HG02610 (cell line): ENCODE measurements around the gene NUDT9.
"Not testable (repeated sequence)": the region's sequence is repeated elsewhere in the genome, so short reads cannot be mapped to it uniquely, and the experiment has no call there.

ENCODE experiments used
- ATAC-seq: cut with Tn5 transposase; IDR thresholded peaks from one replicate; pipeline ENCODE4 v1.9.1; 2021; ENCODE audit warnings: mild to moderate bottlenecking, moderate library complexity; ENCODE audit not compliant: unreplicated experiment

Gene NUDT9

GRCh38 chr4:87406902-87407301 lies 15.5 kb upstream of the NUDT9 start:
- ATAC-seq = not testable (repeated sequence)

DNA sequence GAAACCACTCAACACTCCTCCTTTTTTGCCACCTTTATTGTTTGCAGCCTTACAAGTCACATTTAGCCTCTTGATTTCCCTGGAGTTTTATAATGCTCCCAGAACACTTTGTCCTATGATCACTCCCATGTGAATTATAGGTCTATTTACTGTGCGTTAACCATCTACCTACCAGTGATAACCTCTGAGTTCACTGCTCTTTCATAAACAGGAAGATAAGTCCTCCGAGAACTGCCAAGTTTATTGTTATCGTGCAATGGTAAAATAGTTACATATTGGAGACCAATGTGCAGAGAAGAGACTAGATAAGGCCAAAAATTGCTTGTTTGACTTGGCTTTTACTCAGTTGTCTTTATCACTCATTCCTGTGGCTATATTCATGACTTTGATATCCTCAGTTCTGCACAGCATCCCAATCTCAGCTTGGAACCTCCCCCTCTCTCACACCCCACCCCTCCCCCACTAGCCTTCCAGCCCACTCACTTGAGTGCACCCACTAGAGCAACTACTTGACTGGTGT lies 12.9 kb upstream of the NUDT9 start:
- ATAC-seq = no peak

DNA sequence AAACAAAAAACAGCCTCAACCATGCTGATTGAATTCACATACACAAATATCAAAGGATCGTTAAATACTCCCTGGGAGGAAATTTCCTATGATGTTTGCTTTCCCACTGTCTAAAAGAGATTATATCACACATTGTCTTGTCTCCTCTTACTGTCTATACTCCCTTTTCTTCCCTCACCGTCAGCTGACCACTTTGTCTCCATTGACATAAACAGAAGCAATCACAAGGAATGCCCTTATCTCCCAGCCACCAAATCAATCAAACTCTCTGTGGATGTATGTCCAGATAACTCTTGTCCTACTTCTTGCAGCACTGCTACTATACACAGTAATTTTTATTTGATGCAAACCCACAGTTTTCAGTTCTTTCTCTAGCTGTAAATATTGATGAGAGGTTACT lies 12.2 kb upstream of the NUDT9 start:
- ATAC-seq = no peak

GRCh38 chr4:87410679-87411078 lies 11.7 kb upstream of the NUDT9 start:
- ATAC-seq = no peak

- ATAC-seq = no peak
These were observed 7.6 kb upstream of the NUDT9 start for GRCh38 chr4:87414816-87415215.

- ATAC-seq = no peak
These were observed 5.4 kb upstream of the NUDT9 start for GRCh38 chr4:87416965-87417364.

GRCh38 chr4:87418410-87418809 lies 4.0 kb upstream of the NUDT9 start:
- not testable (repeated sequence) for ATAC-seq

- ATAC-seq = no peak
These were observed 2.7 kb upstream of the NUDT9 start for GRCh38 chr4:87419578-87420249.

GRCh38 chr4:87420276-87420830 lies 2.0 kb upstream of the NUDT9 start:
- no peak for ATAC-seq

GRCh38 chr4:87423317-87424098 lies 1.1 kb downstream of the NUDT9 start:
- no peak for ATAC-seq

GRCh38 chr4:87424099-87424543 lies 1.7 kb downstream of the NUDT9 start:
- not testable (repeated sequence) for ATAC-seq

- no peak for ATAC-seq
These were observed 3.3 kb downstream of the NUDT9 start for GRCh38 chr4:87425711-87426110.

DNA sequence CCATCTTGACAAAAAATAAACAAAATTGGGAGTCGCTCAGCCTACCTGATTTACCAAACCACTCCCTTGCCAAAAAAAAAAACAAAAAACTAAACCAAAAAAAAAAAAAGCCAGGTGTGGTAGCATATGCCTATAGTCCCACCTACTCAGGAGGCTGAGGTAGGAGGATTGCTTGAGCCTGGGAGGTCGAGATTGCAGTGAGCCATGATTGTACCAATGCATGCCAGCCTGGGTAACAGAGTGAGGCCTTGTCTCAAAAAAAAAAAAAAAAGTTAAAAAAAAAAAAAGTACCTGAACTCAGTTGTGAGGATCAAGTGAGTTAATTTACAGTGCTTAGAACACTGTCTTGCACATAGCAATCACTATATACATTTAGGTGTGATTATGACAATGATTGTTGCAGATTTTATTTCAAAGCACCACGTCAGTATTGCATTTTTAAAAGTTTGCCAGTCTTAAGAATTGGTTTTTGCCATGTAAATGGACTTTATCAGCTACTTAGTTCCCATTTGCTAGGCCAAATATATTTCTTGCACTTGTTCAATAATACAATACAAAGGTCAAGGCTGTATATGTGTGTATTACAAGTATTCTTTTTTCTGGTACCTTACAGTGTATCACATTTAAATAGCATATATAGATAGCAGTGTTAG lies 4.6 kb downstream of the NUDT9 start:
- ATAC-seq = no peak

GRCh38 chr4:87427518-87427868 lies 5.1 kb downstream of the NUDT9 start:
- no peak for ATAC-seq

DNA sequence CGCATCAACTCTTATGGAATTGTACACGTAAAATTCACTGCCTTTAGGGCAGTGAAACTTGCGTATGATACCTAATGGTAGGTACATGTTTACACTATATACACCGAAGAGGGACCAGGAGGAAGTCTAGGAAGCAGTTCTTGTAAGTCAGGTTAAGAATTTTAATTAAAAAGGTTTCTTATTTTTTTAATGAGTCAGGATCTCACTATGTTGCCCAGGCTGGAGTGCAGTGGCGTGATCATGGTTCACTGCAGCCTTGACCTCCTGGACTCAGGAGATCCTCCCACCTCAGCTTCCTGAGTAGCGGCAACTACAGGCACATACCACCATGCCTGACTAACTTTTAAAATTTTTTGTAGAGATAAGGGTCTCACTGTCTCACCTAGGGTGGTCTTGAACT lies 6.6 kb downstream of the NUDT9 start:
- no peak for ATAC-seq

- ATAC-seq = no peak
These were observed 7.7 kb downstream of the NUDT9 start for GRCh38 chr4:87430038-87430437.

- ATAC-seq = no peak
These were observed 11.0 kb downstream of the NUDT9 start for GRCh38 chr4:87433342-87433741.

GRCh38 chr4:87442889-87443288 lies 20.5 kb downstream of the NUDT9 start:
- no peak for ATAC-seq

DNA sequence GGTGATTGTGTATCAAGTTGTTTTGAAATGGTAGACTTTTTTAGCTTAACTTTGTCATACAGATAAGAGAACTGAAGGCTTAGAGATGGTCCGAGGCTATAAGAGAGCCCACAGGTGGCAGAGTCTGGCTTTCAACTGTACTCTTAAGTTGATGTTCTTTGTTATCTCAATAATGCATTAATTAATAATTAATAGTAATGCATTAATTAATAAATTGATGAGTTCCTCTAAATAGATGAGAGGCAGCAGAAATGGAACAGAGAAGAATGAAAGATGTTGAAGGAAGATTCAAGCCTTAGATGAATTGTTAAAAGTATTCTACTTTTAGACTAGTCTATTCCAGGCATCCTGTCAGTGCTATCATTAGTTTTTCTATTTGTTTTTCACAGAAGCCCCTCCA lies 22.4 kb downstream of the NUDT9 start:
- no peak for ATAC-seq

- ATAC-seq = no peak
These were observed 23.6 kb downstream of the NUDT9 start for GRCh38 chr4:87445964-87446363.

GRCh38 chr4:87446375-87446774 lies 24.0 kb downstream of the NUDT9 start:
- not testable (repeated sequence) for ATAC-seq
